ENCODE measurements around the gene INPP5F.

INPP5F gene

DNA sequence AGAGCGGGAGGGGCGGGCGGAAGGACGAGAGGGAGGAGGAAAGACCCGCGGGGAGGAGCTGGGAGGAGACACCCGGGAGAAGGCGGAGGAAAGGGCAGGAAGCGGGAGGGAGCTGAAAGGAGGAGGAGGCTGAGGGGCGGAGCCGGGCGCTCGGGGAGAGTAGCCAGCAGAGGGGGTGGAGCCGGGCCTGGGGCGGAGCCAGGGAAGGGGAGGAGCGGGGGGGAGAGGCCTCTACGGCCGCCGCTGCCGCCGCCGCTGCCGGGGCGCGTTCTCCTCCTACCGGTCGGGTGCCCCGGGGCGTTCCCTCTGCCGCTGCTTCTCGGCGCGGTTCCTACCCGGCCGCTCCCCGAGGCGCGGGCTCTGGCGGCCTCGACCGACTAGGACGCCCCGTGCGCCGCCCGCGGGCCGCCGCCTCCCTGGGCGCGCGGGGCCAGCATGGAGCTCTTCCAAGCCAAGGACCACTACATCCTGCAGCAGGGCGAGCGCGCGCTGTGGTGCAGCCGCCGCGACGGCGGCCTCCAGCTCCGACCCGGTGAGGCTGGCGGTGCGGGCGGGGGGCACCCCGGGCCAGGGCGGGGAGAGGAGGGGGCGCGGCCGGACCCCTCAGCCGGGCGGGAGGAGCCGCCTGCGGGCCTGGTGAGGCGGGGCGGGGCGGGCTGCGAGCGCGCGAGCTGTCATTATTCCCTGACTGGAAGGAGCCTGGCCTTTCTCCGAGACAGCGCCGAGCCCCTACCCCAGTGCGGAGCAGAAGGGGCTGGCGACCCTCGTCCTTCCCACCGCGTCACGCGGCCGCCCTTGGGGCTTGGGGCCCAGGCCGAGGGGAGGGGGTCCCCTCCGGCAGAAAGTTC lies at the start of gene INPP5F:
INPP5F (plus strand) TSS at position 223 of the 848 bp plus-strand sequence; CDS start at position 436, 213 bp downstream.
- peak; percentile 100 for DNase-seq

- DNase-seq, result no peak
These were observed 48.7 kb upstream of the INPP5F start for GRCh38 chr10:119677126-119677525.

DNA sequence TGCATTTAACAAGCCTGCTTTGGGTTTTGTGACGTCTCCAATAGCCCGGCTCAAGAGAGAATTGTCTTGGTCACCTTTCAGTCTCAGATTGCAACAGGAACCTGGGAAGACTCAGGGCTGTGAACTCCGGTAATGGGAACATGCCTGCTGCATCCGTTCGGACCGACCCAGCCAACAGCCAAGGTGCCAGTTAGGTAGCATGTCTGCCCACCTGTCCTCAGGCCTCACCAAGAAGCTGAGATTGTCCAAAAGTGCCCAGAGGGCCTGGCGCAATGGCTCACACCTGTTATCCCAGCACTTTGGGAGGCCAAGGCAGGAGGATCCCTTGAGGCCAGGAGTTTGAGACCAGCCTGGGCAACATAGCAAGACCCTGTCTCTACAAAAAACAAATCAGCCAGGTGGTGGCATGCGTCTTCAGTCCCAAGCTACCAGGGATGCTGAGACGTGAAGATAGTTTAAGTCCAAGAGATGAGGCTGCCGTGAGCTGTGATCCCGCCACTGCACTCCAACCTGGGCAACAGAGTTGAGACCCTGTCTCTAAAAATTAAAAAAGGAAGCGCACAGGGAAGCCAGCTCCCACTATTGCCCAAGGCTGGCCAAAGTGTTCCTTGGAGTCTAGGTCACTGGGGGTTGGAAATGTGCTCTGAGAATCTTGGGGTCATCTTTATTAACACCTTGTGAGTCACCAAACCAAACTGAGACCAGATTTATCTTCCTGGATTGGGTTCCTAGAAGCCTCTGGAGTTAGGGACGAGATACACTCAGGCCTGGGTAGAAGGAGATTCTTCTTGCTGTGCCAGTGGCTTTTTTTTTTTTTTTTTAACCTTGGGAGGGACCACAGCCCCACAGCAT lies 47.7 kb upstream of the INPP5F start:
- no peak for DNase-seq

- DNase-seq, result no peak
These were observed 46.4 kb upstream of the INPP5F start for GRCh38 chr10:119679480-119679829.

DNA sequence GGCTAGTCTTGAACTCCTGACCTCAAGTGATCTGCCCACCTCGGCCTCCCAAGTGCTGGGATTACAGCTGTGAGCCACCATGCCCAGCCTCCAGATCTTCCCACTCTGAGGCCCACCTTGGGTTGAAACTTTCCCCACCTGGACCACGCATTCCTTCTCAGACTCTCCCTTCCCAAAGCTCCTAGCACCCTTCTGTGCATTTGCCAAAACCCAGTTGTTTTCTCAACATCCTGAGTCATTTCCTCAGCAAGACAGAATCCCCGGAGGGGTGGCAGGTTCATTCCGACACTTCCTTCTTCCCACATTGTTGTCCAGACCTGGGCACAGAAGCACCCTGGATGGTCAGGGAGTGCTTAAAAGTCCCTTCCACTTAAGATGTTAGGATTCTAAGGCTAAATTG lies 45.8 kb upstream of the INPP5F start:
- DNase-seq, result no peak

- DNase-seq, result no peak
These were observed 45.2 kb upstream of the INPP5F start for GRCh38 chr10:119680650-119681081.

DNA sequence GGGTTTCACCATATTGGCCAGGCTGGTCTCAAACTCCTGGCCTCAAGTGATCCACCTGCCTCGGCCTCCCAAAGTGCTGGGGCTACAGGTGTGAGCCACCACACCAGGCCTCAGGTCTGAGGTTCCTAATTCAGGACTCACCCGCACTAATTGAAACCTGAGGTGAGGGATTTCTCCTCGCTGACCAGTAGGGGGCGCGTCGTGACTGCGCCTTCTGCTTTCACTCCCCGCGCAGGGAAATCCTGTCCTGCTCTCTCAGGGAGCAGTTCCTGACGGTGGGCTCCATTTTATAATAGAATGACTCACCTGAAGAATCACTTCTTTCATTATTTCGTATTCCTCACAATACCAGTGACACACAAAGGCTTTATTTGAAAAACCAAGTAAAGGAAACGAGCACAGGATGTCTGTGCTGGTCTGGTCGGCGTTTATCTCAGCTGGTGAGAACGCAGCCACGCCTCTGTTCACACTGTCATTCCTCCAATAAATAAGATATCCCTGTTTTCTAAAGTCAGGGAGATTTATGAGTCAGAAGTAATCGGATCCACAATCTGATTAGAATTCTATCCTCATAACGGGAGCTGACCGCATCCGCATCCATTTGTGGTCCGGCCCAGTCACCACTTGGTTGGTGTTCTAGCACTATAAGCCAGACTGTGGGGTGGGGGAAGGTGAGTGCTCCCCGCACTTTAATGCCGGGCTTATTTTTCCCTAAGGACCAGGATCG lies 39.2 kb upstream of the INPP5F start:
- DNase-seq, result peak; percentile 86

- no peak for DNase-seq
These were observed 38.4 kb upstream of the INPP5F start for GRCh38 chr10:119687192-119688032.

GRCh38 chr10:119688033-119688508 lies 37.8 kb upstream of the INPP5F start:
- no peak for DNase-seq

DNA sequence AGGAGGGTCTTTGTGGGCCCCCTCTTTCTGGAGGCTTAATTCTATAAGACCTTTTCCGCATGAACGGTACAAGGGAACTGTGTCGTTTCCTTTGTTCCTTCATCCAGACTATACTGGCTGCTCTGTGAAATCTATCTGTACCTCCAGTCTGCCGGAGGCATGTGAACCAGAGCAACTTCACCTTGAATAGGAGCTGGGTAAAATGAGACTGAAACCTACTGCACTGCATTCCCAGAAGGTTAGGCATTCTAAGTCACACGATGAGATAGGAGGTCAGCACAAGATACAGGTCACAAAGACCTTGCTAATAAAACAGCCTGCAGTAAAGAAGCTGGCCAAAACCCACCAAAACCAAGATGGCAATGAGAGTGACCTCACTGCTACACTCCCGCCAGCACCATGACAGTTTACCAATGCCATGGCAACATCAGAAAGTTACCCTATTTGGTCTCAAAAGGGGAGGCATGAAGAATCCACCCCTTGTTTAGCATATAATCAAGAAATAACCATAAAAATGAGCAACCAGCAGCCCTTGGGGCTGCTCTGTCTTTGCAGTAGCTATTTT lies 36.8 kb upstream of the INPP5F start:
- no peak for DNase-seq

DNA sequence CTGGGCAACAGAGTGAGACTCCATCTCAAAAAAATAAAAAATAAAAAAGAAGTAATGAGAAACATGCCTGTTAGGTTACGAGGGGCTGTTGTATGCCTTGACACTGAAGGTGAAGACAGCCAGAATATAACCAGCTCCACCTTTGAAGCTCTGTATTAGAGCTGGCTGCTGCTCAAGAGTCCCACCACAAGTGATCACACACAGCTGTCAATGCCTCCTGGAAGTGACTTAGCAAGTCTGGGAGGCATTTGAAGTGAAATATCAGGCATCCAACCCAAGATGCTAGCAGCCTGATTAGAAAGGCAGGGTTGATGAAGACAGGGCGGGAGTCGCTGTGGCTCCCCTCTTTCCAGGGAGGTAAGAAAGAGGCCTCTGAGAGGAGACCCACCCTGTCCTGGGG lies 34.1 kb upstream of the INPP5F start:
- no peak for DNase-seq

DNA sequence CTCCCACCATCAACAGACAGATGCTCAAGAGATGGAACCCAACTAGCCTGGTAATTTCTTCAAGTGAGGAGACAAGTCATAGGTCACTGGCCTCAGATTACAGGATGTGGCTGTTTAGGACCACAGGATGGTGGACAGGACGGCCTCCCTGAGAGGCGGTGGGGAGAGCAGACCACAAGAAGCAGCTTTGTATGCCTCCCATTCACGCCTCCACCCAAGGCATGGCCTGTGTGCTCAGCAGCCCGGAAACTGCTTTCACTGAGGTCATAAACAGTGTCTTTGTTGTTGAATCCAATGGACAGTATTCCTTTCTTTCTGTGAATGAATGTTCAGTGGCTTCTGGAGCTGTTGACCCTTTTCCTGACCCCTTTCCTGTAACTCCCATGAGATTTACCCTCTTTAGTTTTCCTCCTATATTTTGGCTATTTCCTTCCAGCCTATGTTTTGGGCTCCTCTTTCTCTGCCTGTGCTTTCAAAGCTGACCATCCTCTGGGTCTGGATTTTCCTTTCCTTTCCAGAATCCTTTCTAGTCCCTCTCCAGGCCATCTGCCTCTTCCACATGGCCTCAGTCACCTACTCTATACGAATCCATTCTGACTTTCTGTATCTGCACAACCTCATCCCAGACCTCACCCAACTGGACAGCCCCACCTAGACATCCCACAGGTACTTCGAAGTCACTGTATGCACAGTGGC lies 32.4 kb upstream of the INPP5F start:
- DNase-seq, result no peak

GRCh38 chr10:119694608-119695007 lies 31.2 kb upstream of the INPP5F start:
- DNase-seq, result no peak

DNA sequence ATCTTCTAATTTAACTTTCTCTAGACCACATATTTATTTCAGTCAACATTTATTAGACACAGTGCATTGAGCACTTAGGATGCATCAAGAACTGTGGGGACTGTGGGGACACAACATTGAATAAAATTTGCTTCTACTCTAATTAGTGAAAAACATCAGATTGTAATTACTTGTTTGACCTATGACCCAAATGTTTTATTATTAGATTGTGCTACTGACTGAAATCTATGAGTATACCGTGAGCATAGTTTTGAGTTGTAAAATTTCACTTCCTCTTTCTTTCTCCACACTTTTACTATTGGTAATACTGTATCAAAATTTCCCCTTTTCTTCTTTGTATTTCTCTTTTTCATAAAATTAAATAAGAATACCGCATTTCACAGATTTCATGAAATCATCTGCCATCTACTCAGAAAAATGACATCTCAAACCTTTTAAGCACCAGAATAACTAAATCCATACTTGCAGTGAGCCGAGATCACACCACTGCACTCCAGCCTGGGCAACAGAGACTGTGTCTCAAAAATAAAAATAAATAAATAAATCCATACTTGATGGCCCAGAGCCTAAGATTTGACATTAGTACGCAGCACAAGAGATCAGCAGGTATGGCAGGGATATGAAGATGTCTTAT lies 25.4 kb upstream of the INPP5F start:
- no peak for DNase-seq

DNA sequence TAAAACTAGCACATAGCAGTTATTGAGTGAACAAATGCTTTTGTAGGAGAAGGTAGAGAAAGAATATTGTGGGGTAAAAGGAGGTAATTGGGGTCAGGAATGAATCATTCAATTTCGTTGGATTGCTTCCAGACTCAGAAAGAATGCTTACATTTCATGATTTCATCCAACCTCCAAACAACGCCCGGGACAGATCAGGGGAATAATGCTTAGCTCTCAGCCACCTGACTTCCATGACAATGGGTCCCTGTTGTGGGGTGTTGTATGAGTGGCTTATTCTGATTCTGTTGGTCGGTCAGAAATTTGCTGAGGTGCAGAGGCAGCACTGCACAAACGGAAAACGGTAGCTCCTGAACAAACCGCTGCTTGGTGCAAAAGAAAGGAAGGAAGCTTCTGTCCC lies 24.0 kb upstream of the INPP5F start:
- no peak for DNase-seq

- DNase-seq, result no peak
These were observed 23.3 kb upstream of the INPP5F start for GRCh38 chr10:119702583-119702982.

GRCh38 chr10:119703903-119704508 lies 21.8 kb upstream of the INPP5F start:
- DNase-seq, result no peak

- no peak for DNase-seq
These were observed 20.4 kb upstream of the INPP5F start for GRCh38 chr10:119705434-119705831.

DNA sequence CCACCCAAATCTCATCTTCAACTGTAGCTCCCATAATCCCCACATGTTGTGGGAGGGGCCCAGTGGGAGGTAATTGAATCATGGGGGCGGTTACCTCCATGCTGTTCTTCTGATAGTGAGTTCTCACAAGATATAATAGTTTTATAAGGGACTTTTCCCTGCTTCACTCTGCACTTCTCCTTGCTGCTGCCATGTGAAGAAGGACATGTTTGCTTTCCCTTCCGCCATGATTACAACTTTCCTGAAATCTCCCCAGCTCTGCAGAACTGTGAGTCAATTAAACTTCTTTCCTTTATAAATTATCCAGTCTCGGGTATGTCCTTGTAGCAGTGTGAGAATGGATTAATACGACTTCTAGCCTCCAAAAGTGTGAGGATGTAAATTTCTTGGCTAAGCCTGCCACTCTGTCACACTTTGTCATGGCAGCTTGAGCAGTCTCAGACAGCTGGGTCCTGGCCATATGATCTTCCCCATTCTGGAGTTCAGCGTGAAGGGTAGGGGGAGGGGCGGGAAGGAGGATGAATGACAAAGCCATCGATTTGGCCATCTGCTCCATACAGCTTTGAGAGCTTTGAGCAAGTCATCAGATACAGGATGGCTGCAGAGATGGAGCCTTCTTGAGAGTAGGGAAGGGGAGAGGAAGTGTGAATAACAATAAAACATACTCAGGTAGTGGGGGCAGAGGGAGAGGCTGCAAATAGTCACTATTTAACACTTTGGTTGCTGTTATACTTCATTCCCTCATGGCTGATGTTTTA lies 19.1 kb upstream of the INPP5F start:
- DNase-seq, result no peak
